GM19463 (cell line): ENCODE measurements around the gene ZBTB7B.
"Not testable (repeated sequence)": the region's sequence is repeated elsewhere in the genome, so short reads cannot be mapped to it uniquely, and the experiment has no call there.

Source experiments
- ATAC-seq: cut with Tn5 transposase; IDR thresholded peaks from one replicate; pipeline ENCODE4 v1.9.1; 2021; ENCODE audit warnings: mild to moderate bottlenecking, moderate library complexity; ENCODE audit not compliant: unreplicated experiment

ZBTB7B gene

DNA sequence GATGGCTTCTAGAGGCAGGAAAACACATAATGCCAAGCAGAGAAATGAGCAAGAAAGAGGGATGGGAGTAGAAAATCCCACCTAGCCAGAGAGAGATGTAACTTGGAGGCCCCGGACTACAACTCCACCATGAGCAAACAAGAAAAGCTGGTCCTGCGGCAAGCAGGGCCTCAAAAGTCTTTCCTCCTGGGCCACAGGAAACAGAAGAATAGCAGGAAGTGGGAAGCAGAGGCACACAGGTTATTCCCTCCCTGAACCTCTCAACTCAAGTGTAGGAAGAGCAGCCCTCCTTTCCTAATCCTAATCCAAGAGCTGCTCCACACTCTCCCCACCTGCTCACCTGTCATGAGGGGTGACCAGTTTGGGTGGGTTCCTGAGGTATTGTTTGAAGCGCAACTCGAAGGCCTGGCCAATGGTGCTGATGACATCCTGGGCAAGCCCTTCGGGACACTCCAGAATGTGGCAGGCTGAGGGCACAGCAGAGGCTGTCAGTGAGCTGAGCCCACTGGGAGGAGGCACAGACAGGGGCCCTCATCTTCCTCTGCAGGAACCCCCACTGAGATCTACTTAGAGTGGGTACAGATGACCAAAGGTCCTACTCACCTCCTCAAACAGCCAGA, 35.2 kb upstream of the ZBTB7B start:
- no peak for ATAC-seq

DNA sequence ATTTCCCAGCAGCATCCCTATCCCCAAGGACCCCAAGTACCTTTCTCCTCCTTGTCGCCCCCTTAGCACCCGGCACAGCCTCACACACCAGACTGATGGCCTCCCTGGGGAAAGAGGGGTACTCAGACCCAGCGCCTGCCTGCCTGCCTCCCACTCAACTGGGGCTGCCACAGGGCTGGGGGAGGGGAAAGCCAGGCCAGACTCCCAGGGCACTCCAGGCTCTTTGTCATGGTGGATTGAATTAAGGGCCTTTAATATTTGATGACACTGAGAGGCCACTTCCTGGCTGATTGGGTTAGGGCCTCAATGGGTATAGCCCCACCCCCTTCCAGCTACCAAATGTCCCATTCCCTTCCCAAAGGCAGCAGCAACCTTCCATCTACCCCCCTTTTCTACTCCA, 33.9 kb upstream of the ZBTB7B start:
- ATAC-seq = no peak

DNA sequence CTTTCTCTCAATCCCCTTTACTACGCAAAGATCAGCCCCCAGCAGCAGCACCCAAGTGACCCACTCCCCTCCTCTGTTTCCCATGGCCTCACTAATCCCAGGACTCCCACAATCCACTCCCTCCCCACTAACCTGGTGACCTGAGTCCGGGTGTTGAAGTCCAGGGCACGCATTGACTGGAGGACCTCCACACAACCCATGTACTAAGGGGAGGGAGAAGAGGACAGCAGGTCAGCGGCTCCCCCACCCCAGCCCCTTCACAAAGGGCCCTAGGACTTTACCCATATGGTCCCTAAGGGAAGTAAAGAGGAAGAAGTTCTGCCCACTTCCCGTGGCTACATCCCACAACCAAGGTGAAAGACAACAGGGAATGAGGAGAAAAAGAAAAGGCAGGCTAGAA, 33.4 kb upstream of the ZBTB7B start:
- ATAC-seq = no peak

DNA sequence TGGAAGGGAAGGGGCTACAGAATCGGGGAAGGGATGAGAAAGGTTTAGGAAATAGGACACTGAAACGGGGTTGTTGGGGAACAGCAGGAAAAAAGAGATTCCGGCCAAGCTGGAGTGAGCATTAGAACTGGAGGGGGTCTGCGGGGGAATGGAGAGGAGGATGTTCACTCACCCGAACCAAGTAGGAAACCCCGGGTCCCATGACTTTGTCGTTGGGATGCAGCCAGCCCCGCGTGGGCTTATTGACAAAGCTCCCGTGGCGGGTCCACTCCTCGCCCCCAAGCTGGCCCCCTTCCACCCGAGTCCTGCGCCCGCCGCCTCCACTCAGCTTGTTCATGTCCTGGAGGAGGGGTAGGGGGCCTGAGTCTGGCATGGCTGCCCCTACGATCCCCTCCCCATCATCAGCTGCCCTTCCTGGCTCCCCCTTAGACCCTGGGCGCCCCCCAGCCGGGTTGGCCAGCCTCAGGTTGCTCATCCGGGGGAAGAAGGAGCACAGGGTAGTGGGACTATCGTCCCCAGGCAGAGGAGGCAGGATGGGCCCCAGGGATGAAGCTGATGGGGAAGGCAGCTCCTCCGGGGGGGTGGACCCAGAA, 32.6 kb upstream of the ZBTB7B start:
- no peak for ATAC-seq

DNA sequence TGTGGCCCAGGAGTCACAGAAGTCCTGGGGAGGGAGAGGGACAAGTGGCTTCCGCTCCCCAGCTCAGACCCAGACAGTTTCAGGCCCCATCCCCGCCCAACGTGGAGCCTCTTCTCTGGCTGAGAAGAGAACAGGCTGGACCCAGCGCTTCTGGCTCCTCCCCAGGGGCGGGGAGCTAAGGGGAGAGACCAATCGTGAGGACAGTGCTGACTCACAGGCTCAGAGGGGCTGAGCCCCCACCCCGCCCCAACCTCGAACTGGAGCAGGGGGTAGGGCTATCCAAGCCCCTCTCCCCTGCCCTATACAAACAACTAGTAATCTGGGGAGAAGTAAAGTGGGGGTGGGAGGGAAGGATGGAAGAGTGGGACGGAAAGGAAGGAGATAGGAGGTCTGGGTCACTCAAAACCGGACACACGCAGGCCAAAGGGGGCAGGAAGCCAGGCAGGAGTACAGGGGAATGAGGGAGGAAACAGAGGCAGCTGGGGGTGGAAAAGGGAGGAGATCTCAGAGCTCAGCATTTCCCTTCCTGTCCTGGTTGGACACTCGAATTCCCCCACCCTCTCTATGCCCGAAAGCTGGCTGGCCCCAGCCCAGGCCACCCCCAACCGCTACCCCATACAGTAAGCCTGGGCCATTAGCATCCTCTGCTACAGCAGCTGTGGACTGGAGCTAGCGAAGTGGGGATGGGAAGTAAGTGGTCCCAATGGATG, 31.8 kb upstream of the ZBTB7B start, which contains the start of gene SHC1:
Gene SHC1 (minus strand): TSS at position 117 of the 710 bp plus-strand sequence. CDS start 221 bp downstream, outside the sequence.
- peak; percentile 47 for ATAC-seq

DNA sequence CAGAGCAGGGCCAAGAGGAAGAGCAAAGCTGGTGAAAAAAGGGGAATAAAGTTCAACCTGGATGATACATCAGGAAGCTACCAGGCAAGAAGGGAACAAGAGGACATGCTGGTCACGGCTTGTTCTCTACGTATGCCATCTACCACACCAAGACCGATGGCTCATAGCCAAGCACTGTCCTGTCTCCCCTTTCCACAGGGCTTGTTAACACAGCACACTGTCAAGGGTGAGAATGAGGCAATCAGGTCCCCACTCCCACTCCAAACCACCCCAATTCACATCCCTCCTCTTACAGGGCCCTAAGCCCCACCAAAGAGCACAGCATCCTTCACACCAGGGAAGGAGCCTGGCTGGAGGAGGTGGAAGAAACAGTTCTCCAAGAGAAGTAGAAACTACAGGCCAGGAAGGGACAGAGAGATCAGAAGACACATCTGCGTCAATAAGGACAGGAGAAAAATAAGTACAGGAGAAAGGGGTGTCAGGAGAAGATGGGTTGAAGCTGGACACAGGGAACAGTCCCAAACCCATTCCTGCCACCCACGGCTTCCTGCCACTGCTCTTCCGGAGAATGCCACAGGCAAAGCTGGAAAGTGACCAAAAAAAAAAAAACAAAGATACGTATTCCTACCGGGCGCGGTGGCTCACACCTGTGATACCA, 31.1 kb upstream of the ZBTB7B start:
- ATAC-seq = no peak

DNA sequence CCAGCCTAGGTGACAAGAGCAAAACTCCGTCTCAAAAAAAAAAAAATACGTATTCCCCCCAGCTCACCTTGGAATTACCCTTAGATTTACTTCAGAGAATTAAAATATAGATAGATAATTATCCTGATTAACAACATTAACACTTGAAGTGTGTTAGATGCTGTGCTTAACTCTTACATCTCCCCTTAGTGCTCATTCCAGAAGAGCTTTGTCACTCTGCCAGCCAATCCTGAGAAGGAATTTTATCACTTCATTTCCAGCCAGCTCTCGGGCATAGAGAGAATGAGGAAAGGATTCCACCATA, 30.4 kb upstream of the ZBTB7B start:
- no peak for ATAC-seq

DNA sequence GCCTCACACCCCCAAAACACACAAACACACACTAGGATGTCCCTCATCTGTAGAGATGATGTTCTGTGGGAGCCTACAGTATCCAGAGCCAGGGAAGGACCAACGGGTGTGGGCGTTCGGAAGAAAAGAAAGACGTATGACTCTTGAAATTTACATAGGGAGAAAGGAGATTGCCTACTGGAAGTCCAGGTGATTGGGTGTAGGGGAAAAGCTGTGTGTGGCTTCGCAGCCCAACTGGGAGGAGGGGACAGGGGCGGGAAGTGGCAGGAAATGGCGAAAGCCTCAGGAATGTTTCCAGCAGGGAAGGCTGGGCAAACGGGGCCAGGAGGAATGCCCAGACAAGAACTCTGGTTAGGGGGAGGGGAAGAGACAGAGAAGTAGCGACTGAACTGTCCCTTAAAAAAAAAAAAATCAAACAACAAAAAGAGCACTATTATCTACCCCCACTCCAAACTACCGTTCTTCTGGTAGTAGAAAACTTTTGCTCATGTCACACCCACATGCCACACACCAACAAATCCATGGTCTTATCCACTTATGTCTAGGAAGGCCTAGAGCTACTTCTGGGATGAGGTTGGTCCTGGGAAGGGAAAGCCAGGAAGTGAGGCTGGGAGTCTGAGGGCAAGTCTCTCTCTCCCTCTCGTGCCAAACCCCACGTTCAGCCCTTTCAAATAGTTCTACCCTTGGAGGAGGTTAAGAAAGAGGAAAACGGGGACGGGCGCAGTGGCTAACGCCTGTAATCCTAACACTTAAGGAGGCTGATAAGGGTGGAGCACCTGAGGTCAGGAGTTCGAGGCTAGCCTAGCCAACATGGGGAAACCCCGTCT, 29.9 kb upstream of the ZBTB7B start:
- ATAC-seq = no peak

DNA sequence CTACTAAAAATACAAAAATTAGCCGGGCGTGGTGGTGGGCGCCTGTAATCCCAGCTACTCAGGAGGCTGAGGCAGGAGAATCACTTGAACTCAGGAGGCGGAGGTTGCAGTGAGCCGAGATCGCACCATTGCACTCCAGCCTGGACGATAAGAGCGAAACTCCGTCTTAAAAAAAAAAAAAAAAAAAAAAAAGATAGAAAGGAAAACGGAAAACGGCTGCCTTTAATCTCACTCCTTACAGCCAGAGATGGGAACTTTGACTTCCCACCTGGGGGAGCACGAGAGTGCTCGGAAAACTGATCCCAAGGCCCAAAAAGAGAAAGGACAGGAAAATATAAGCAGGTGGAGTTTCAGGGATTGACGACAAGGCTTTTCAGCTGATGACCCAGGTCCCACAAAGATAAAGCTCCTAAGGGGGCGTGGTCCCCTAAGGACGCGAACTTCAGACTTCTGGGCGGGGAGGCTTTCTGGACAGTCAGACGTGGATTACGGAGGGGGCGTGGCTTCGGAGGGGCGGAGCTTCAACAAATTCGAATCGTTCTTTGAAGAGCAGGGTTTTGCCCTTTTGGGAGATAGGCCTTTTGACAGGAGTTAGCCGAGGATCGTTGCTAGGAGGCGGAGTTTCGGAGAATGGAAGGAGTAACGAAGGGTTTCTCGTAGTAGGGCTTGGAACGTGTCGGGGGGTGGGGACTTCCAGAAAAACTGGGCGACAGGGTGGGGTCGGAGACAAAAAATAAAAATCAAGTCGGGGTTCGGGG, 29.1 kb upstream of the ZBTB7B start:
- no peak for ATAC-seq

DNA sequence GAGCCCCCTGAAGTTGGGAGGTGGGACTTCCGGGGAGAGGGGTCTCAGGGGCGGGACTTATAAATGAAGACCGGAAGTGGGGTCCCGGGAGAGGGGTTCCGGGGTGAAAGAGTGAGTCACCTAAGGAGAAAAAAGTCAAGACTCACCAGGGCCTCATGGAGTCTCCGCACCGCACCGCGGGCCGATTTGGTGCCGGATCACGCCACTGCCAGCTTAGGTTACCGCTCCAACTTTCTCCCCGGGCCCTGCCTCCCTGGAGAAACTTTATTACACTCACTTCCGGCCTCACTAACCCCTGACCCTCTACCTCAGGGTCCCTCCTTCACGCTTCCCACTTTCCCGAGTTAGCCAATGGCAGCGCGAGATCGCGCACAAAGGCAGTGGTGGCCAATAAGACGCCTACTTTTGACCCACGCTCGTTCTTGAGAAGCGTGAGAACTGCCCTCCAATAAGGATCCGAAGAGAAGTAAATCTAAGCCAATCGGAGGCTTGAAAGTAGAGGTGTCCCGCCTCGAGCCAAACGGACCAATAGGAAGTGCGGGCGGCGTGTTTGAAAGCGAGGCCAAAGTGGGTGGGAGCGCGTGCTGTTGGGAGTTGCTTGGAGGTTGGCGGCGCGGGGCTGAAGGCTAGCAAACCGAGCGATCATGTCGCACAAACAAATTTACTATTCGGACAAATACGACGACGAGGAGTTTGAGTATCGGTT, 28.3 kb upstream of the ZBTB7B start, which contains the start of gene CKS1B:
Gene CKS1B (plus strand): TSS at position 580 of the 706 bp plus-strand sequence. CDS start 65 bp downstream, at position 645.
- peak; percentile 67 for ATAC-seq

DNA sequence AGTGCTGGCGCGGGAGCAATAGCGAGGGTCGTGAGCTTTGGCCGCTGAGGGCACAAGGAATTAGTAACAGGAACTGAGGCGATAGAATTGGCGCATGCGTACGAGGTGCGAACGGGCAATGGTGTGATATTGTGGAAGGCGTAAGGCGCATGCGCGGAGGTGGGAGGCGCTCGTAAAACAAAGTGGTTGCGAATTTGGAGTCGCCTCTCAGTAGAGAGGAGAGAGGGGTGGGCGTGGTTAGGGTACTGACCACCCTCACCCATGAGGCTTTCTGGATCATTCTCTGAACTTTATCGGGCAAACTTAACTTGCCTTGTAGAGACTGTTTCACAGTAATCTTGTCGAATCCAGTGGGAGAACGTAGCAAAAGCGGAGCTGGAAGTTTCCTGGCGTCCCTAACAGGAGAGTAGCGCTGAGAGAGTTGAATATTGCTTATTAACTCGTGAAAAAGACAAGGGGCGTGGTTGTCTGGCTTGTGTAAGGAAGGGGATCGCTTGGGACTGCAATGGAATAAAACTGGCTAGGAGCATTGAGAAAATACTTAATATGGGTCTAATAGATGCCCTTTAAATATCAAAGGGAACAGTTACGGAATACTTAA, 27.7 kb upstream of the ZBTB7B start:
- peak; percentile 36 for ATAC-seq

DNA sequence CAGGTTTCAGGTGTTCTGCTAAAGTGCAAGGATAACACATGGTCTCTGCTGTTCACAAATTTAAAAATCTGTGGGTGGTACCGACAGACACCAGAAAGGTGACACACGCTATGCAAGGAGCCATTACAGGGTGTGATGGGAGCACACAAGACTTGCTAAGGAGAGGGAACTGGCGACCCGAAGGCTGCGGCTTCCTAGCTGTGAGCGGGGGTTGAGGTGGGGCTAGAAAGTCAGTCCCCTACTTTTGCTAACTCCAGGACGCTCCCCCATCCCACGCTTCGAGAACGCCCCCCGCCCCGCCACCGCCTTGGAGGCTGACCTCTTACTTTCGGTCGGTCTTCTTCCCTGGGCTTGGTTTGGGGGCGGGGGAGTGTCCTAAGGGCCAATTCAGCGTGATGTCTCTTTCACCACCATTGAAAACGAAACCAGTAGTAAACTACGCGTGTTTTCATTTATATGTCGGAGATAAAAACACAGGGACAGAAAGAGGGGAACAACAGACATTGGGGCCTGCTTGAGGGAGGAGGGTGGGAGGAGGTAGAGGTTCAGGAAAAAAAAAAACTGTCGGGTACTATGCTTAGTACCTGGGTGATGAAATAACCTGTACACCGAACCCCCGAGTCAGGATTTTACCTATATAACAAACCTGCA, 27.1 kb upstream of the ZBTB7B start:
- no peak for ATAC-seq

DNA sequence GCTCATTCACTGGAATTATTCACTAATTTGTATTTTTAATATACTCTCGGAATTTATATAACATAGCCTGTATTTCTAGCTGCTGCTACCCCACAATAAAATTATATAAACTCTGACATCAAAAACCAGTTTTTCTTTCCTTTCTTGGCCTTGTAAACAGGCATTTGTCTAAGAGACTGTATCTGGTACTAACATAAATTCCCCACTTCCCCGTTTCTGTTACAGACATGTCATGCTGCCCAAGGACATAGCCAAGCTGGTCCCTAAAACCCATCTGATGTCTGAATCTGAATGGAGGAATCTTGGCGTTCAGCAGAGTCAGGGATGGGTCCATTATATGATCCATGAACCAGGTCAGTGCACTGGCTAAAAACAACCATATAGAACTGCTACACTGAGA, 24.8 kb upstream of the ZBTB7B start:
- ATAC-seq = not testable (repeated sequence)

DNA sequence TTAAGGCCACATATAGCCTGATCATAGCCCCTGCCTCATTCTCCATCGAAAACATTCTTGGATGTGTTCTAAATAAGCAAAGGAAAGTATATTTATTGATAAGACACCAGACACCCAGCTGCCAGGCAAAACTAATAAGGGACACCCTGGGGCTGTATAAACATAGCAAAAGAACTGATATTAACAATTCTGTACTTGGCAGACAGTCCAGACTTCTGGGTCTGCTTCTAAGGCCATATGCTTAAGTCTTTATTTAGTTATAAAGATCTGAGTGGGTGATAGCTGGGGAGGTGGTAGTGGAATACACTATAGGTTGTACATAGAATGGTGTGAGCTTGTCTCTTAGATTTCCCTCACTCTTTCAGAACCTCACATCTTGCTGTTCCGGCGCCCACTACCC, 24.2 kb upstream of the ZBTB7B start:
- ATAC-seq = no peak

DNA sequence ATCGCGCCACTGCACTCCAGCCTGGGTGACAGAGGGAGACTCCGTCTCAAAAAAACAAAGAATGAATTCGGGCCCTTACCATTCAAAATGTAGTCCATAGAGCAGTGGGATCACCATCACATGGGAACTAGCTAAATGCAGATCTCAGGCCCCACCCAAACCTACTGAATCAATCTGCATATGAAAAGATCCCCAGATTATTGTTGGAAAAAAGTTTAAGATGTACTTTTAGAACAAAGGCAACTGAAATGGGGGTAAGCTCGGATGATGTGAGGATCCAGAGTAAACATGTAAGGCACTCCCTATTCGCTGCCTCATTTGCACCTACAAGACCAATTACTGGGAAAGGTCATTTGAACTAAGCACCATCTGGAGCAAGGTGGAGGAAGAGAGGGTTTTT, 20.3 kb upstream of the ZBTB7B start:
- no peak for ATAC-seq

DNA sequence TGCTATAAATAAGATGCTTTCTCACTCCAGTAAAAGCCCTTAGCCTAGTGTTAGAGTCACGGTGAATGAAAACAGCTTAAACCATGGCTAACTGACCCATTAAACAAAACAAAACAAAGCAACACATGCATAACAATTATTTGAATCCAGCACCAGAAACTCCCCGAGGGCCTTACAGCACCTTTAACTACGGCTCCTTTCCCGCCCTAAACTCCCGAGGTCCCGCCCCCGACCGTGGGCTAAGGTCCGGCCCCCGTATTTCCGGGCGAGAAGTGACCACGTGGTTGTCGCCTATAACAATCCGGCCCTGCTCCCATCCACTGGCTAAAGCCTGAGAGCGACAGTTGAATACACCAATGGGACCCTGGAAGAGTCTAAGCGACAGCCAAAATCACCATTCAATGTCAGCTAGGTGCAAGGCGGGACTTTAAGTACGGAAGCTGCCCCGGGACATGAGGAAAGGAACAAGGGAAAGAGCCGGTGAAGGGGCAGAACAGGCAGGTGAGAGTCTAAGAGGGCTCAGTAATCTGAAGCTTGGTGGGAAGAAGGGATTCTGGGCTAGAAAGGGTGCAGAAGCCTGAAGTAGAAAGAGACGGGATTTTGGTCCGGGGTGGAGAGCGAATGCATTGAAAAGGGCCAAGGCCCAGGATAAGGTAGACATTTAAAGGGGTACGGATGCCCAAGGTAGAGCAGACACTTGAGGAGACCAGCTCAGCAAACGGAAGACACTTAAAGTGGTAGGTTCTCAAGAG, 19.5 kb upstream of the ZBTB7B start, which contains the start of gene FLAD1:
Gene FLAD1 (plus strand): TSS at position 448 of the 752 bp plus-strand sequence. CDS start 351 bp downstream, outside the sequence.
- ATAC-seq = peak; percentile 98

DNA sequence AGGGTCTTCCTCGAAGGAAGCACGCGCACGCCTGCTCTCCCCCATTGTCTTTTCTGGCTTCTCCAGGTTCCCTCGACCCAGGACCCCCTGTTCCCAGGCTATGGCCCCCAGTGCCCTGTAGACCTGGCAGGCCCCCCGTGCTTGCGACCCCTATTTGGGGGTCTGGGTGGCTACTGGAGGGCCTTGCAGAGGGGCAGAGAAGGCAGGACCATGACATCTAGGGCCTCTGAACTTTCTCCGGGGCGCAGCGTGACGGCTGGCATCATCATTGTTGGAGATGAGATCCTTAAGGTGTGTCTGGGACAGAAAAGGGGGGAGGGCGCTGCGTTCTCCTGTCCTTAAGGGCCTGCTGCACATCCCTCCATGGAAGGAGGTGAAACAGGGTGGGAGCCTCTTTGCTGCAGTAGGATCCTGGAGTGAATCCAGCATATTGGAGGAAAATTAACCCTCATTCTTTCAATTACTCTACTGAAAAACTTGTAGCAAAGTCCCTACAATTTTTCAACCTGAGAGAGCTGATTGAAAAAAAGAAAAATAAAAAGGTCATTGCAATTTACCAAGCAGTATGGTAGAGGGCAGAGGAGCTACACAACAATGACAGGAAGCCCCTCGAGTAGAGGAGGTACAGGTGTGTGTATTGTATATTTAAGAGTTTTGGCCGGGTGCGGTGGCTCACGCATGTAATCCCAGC, 18.7 kb upstream of the ZBTB7B start:
- no peak for ATAC-seq
